ENCODE results near the gene TCERG1.

The TCERG1 gene

GRCh38 chr5:146490089-146490843 is 43.1 kb downstream of the TCERG1 start:
- H3K9ac ChIP-seq = no peak overlapping the region
- no peak overlapping the region for H2AFZ ChIP-seq
- no peaks in the 10 kb centered on the region for H3K9me3 ChIP-seq (ENCODE audit: control insufficient read depth, low read length)
- H3K4me2 ChIP-seq (ENCODE audit: low read length) = no peak overlapping the region
- no peak overlapping the region for H3K27ac ChIP-seq
- H3K36me3 ChIP-seq (ENCODE audit: control insufficient read depth, insufficient read depth, low read length) = no peaks in the 10 kb centered on the region
- no peak for TF ChIP-seq CTCF (IDR thresholded peaks at IDR 0.05)
- no peaks in the 10 kb centered on the region for H3K79me2 ChIP-seq
- no peaks in the 10 kb centered on the region for H3K27me3 ChIP-seq (ENCODE audit: control insufficient read depth, insufficient read depth, low read length)
- H3K4me3 ChIP-seq (ENCODE audit: low read depth, low read length) = no peak overlapping the region
- H3K4me1 ChIP-seq = no peaks in the 10 kb centered on the region

- H3K4me3 ChIP-seq (ENCODE audit: low read depth, low read length) = no peak overlapping the region
- no peak for TF ChIP-seq CTCF (IDR thresholded peaks at IDR 0.05)
- H3K9me3 ChIP-seq (ENCODE audit: control insufficient read depth, low read length) = no peaks in the 10 kb centered on the region
- no peaks in the 10 kb centered on the region for H3K79me2 ChIP-seq
- H3K27ac ChIP-seq = no peak overlapping the region
- no peak overlapping the region for H2AFZ ChIP-seq
- no peak overlapping the region for H3K4me2 ChIP-seq (ENCODE audit: low read length)
- no peaks in the 10 kb centered on the region for H3K4me1 ChIP-seq
- no peak overlapping the region for H3K9ac ChIP-seq
- H3K36me3 ChIP-seq (ENCODE audit: control insufficient read depth, insufficient read depth, low read length) = no peaks in the 10 kb centered on the region
- no peaks in the 10 kb centered on the region for H3K27me3 ChIP-seq (ENCODE audit: control insufficient read depth, insufficient read depth, low read length)
Measured at GRCh38 chr5:146494656-146495055, 47.5 kb downstream of the TCERG1 start.

GRCh38 chr5:146499680-146500079 is 52.5 kb downstream of the TCERG1 start:
- no peaks in the 10 kb centered on the region for H3K4me1 ChIP-seq
- no peaks in the 10 kb centered on the region for H3K36me3 ChIP-seq (ENCODE audit: control insufficient read depth, insufficient read depth, low read length)
- H3K79me2 ChIP-seq = no peaks in the 10 kb centered on the region
- no peaks in the 10 kb centered on the region for H3K9me3 ChIP-seq (ENCODE audit: control insufficient read depth, low read length)
- no peak overlapping the region for H3K27ac ChIP-seq
- no peaks in the 10 kb centered on the region for H3K27me3 ChIP-seq (ENCODE audit: control insufficient read depth, insufficient read depth, low read length)
- no peak overlapping the region for H2AFZ ChIP-seq
- H3K4me2 ChIP-seq (ENCODE audit: low read length) = no peak overlapping the region
- no peak overlapping the region for H3K4me3 ChIP-seq (ENCODE audit: low read depth, low read length)
- no peak overlapping the region for H3K9ac ChIP-seq
- TF ChIP-seq CTCF (IDR thresholded peaks at IDR 0.05) = no peak

GRCh38 chr5:146507428-146507827 is 60.3 kb downstream of the TCERG1 start:
- no peaks in the 10 kb centered on the region for H3K36me3 ChIP-seq (ENCODE audit: control insufficient read depth, insufficient read depth, low read length)
- no peaks in the 10 kb centered on the region for H3K9me3 ChIP-seq (ENCODE audit: control insufficient read depth, low read length)
- no peak overlapping the region for H3K27ac ChIP-seq
- H3K4me3 ChIP-seq (ENCODE audit: low read depth, low read length) = no peak overlapping the region
- H3K4me1 ChIP-seq = no peaks in the 10 kb centered on the region
- no peaks in the 10 kb centered on the region for H3K27me3 ChIP-seq (ENCODE audit: control insufficient read depth, insufficient read depth, low read length)
- TF ChIP-seq CTCF (IDR thresholded peaks at IDR 0.05) = no peak
- H3K9ac ChIP-seq = no peak overlapping the region
- no peak overlapping the region for H3K4me2 ChIP-seq (ENCODE audit: low read length)
- no peaks in the 10 kb centered on the region for H3K79me2 ChIP-seq
- no peak overlapping the region for H2AFZ ChIP-seq

GRCh38 chr5:146510559-146511125 is 63.5 kb downstream of the TCERG1 start:
- Histone ChIP-seq H3K36me3 (ENCODE audit: control insufficient read depth, insufficient read depth, low read length) (no peaks in the 10 kb centered on the region), H3K27me3 (ENCODE audit: control insufficient read depth, insufficient read depth, low read length) (no peaks in the 10 kb centered on the region), H3K4me2 (ENCODE audit: low read length) (no peak overlapping the region), H3K9ac (no peak overlapping the region), H3K4me3 (ENCODE audit: low read depth, low read length) (no peak overlapping the region), H3K9me3 (ENCODE audit: control insufficient read depth, low read length) (no peaks in the 10 kb centered on the region), H3K79me2 (no peaks in the 10 kb centered on the region), H3K4me1 (no peaks in the 10 kb centered on the region), H2AFZ (no peak overlapping the region), H3K27ac (no peak overlapping the region)
- no peak for TF ChIP-seq CTCF (IDR thresholded peaks at IDR 0.05)

Data from parathyroid adenoma (tissue), 2 donors.